ENCODE data around the gene ZNF425.

- TF ChIP-seq, protein P1, sequence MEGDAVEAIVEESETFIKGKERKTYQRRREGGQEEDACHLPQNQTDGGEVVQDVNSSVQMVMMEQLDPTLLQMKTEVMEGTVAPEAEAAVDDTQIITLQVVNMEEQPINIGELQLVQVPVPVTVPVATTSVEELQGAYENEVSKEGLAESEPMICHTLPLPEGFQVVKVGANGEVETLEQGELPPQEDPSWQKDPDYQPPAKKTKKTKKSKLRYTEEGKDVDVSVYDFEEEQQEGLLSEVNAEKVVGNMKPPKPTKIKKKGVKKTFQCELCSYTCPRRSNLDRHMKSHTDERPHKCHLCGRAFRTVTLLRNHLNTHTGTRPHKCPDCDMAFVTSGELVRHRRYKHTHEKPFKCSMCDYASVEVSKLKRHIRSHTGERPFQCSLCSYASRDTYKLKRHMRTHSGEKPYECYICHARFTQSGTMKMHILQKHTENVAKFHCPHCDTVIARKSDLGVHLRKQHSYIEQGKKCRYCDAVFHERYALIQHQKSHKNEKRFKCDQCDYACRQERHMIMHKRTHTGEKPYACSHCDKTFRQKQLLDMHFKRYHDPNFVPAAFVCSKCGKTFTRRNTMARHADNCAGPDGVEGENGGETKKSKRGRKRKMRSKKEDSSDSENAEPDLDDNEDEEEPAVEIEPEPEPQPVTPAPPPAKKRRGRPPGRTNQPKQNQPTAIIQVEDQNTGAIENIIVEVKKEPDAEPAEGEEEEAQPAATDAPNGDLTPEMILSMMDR (conservative IDR thresholded peaks at IDR 0.05; ENCODE audit: low read length), result no peak
- TF ChIP-seq EZH2phosphoT487 (IDR thresholded peaks at IDR 0.05; ENCODE audit: borderline replicate concordance), result no peak
Observed at GRCh38 chr7:149153346-149153745, 27.2 kb upstream of the ZNF425 start.
